GM19025 (cell line): Measurements from ENCODE around the gene EVA1C.
"Not testable (repeated sequence)": the region's sequence is repeated elsewhere in the genome, so short reads cannot be mapped to it uniquely, and the experiment has no call there.

Source experiments
- ATAC-seq: cut with Tn5 transposase; IDR thresholded peaks from one replicate; pipeline ENCODE4 v1.9.1; 2021; ENCODE audit warnings: mild to moderate bottlenecking, low read depth, moderate library complexity; ENCODE audit not compliant: unreplicated experiment

The EVA1C gene

GRCh38 chr21:32412162-32413014 is at the start of gene EVA1C:
Gene EVA1C, plus strand, starts transcription at chr21:32412706. Its CDS starts 148 bp downstream, at chr21:32412854.
- no peak for ATAC-seq

GRCh38 chr21:32364387-32364786 is 48.1 kb upstream of the EVA1C start:
- ATAC-seq: no peak

- no peak for ATAC-seq
Observed at GRCh38 chr21:32364796-32365195, 47.7 kb upstream of the EVA1C start.

GRCh38 chr21:32366191-32366590 is 46.3 kb upstream of the EVA1C start:
- ATAC-seq: no peak

- ATAC-seq: no peak
Observed at GRCh38 chr21:32367158-32367557, 45.3 kb upstream of the EVA1C start.

- no peak for ATAC-seq
Observed at GRCh38 chr21:32368386-32368785, 44.1 kb upstream of the EVA1C start.

- not testable (repeated sequence) for ATAC-seq
Observed at GRCh38 chr21:32368961-32369360, 43.5 kb upstream of the EVA1C start.

GRCh38 chr21:32370998-32371766 is 41.3 kb upstream of the EVA1C start:
- ATAC-seq: no peak

GRCh38 chr21:32371913-32372314 is 40.6 kb upstream of the EVA1C start:
- ATAC-seq: no peak

GRCh38 chr21:32372755-32373154 is 39.8 kb upstream of the EVA1C start:
- ATAC-seq: no peak

GRCh38 chr21:32377506-32377905 is 35.0 kb upstream of the EVA1C start:
- ATAC-seq: no peak

- ATAC-seq: no peak
Observed at GRCh38 chr21:32377991-32378390, 34.5 kb upstream of the EVA1C start.

- ATAC-seq: no peak
Observed at GRCh38 chr21:32378956-32379355, 33.5 kb upstream of the EVA1C start.

- ATAC-seq: no peak
Observed at GRCh38 chr21:32380940-32381339, 31.6 kb upstream of the EVA1C start.

GRCh38 chr21:32381571-32381970 is 30.9 kb upstream of the EVA1C start:
- ATAC-seq: no peak

- ATAC-seq: no peak
Observed at GRCh38 chr21:32382108-32382644, 30.3 kb upstream of the EVA1C start.

GRCh38 chr21:32383812-32384211 is 28.7 kb upstream of the EVA1C start:
- ATAC-seq: no peak

- no peak for ATAC-seq
Observed at GRCh38 chr21:32386195-32386870, 26.2 kb upstream of the EVA1C start.

GRCh38 chr21:32387151-32387550 is 25.4 kb upstream of the EVA1C start:
- ATAC-seq: no peak

GRCh38 chr21:32388306-32388705 is 24.2 kb upstream of the EVA1C start:
- ATAC-seq: no peak
